ENCODE data around the gene SLF1. TPM values are rescaled to one million over a fixed set of nuclear protein-coding genes. Genes with fewer than 3 reads are reported as not detected.

Gene SLF1
- total RNA-seq, 4 donors from 2014 or later = 6.7 to 8.4 (median 7.5) TPM

DNA sequence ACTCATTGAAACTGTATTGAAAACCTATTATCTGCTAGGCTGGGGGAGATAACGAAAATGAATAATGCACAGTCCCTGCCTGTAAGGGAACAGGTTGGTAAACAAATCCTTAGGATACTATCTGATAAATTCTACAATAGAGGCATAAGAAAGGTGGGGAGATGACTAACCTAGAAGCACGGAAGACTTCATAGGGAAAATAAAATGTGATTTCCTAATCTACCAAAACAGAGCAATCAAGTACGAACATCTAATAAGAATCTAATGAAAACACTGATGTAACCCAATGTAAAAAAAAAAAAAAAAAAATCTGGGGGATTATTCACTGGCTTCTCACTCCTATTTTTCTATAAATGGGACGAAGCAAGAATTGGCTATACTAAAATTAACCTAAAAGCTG, 124.4 kb downstream of the SLF1 start:
- WGBS, 2 donors = 89 to 90% methylated on average over 4 of the region's 4 CpGs
- no peak overlapping the region for H3K27ac ChIP-seq

GRCh38 chr5:94744906-94745305, 126.4 kb downstream of the SLF1 start:
- TF ChIP-seq, protein P1, sequence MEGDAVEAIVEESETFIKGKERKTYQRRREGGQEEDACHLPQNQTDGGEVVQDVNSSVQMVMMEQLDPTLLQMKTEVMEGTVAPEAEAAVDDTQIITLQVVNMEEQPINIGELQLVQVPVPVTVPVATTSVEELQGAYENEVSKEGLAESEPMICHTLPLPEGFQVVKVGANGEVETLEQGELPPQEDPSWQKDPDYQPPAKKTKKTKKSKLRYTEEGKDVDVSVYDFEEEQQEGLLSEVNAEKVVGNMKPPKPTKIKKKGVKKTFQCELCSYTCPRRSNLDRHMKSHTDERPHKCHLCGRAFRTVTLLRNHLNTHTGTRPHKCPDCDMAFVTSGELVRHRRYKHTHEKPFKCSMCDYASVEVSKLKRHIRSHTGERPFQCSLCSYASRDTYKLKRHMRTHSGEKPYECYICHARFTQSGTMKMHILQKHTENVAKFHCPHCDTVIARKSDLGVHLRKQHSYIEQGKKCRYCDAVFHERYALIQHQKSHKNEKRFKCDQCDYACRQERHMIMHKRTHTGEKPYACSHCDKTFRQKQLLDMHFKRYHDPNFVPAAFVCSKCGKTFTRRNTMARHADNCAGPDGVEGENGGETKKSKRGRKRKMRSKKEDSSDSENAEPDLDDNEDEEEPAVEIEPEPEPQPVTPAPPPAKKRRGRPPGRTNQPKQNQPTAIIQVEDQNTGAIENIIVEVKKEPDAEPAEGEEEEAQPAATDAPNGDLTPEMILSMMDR (IDR thresholded peaks at IDR 0.05) = no peak
- TF ChIP-seq EP300 (IDR thresholded peaks at IDR 0.05) (no peak), POLR2A (IDR thresholded peaks at IDR 0.05) (no peak)
- DNase-seq (ENCODE audit: low spot score in 2 of 2) = no peak
- WGBS, 2 donors = 85 to 95% methylated on average over 2 of the region's 2 CpGs
- Histone ChIP-seq H3K27me3 (no peaks in the 10 kb centered on the region), H3K27ac (no peak overlapping the region), H3K36me3 (no peaks in the 10 kb centered on the region), H3K4me1 (no peaks in the 10 kb centered on the region), H3K9me3 (no peaks in the 10 kb centered on the region), H3K4me3 (no peak overlapping the region)

More for the DNA sequence above, 124.4 kb downstream of the SLF1 start:
- Histone ChIP-seq H3K36me3 (no peaks in the 10 kb centered on the region), H3K27me3 (no peaks in the 10 kb centered on the region), H3K4me1 (no peaks in the 10 kb centered on the region), H3K4me3 (no peak overlapping the region), H3K9me3 (no peaks in the 10 kb centered on the region)
- TF ChIP-seq EP300 (IDR thresholded peaks at IDR 0.05) (no peak), POLR2A (IDR thresholded peaks at IDR 0.05) (no peak)
- TF ChIP-seq, protein P1 (IDR thresholded peaks at IDR 0.05) = no peak
- no peak for DNase-seq (ENCODE audit: low spot score in 2 of 2)

- no peaks in the 10 kb centered on the region for H3K9me3 ChIP-seq
- H3K27me3 ChIP-seq = no peaks in the 10 kb centered on the region
- H3K27ac ChIP-seq = no peak overlapping the region
- TF ChIP-seq, protein P1 (IDR thresholded peaks at IDR 0.05) = no peak
- TF ChIP-seq POLR2A (IDR thresholded peaks at IDR 0.05) (no peak), EP300 (IDR thresholded peaks at IDR 0.05) (no peak)
- no peaks in the 10 kb centered on the region for H3K36me3 ChIP-seq
- H3K4me1 ChIP-seq = no peaks in the 10 kb centered on the region
- DNase-seq (ENCODE audit: low spot score in 2 of 2) = no peak
- no peak overlapping the region for H3K4me3 ChIP-seq
- WGBS, 2 donors = 47 to 49% methylated on average over 5 of the region's 5 CpGs
These were observed 127.6 kb downstream of the SLF1 start for GRCh38 chr5:94745786-94746730.

DNA sequence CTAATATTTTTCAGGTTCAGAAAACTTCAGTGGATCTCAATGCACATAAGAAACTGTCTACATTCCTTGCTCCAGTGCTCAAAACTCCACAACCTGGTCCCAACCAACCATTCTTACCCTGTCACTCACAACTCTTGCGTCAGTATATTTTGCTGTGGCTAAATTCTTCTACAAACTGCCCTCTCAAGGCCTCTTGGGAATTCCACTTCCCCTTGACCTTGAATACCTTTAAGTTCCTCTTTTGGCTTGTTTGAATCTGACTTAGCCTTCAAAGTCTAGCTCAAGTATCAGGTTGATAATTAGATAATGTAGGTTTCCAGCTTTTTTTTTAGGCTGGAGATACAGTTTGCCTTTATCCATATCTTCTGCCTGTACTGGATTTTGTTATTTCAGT, 128.3 kb downstream of the SLF1 start:
- Histone ChIP-seq H3K27me3 (no peaks in the 10 kb centered on the region), H3K27ac (peak overlapping the region in 1 of 4 donors; percentile 42), H3K9me3 (no peaks in the 10 kb centered on the region), H3K36me3 (no peaks in the 10 kb centered on the region), H3K4me1 (no peaks in the 10 kb centered on the region), H3K4me3 (no peak overlapping the region)
- TF ChIP-seq, protein P1 (IDR thresholded peaks at IDR 0.05) = no peak
- TF ChIP-seq POLR2A (IDR thresholded peaks at IDR 0.05) = no peak
- no peak for TF ChIP-seq EP300 (IDR thresholded peaks at IDR 0.05)
- no peak for DNase-seq (ENCODE audit: low spot score in 2 of 2)
- WGBS, 2 donors = 79 to 86% methylated on average over 1 of the region's 1 CpG

Other genes with a start within 250 kb of the SLF1 start
- gene KIAA0825, start 65 bp upstream of the SLF1 start, total RNA-seq = 10 to 100 TPM in 1 of 4 donors, 1 to 10 TPM in 3; 4.8 to 11.8 (median 7.2) TPM